Lung (tissue), 12 donors: ENCODE results near the gene NFIA. TPM values are rescaled to one million over a fixed set of nuclear protein-coding genes. Genes with fewer than 3 reads are reported as not detected.

ENCODE experiments used
- ATAC-seq: fragments of 200-7000 bp; cut with Tn5 transposase; one replicate; pipeline ENCODE4 v1.9.1; 2020; ENCODE audit warnings: moderate number of reproducible peaks; ENCODE audit not compliant: insufficient read depth, low FRiP score
- DNase-seq, 3 donors: peaks; one replicate each; pipeline ENCODE4 v3.0.0-alpha.2; 2013 to 2017
- H3K27ac ChIP-seq, 2 donors: one replicate each; pipeline ENCODE4 v1.5.1; 2013; ENCODE audit warnings: mild to moderate bottlenecking in 2 of 2, moderate library complexity in 2 of 2, control low read depth in 1 of 2, inconsistent platforms in 1 of 2, low read depth in 1 of 2, low read length in 1 of 2
- H3K27me3 ChIP-seq, 3 donors: one replicate each; pipeline ENCODE4 v1.5.1; 2013; ENCODE audit warnings: low read length in 2 of 3; ENCODE audit not compliant: control insufficient read depth in 3 of 3, insufficient read depth in 3 of 3
- H3K36me3 ChIP-seq, 4 donors: one replicate each; pipeline ENCODE4 v1.5.1; 2013; ENCODE audit warnings: low read length in 4 of 4, mild to moderate bottlenecking in 1 of 4, moderate library complexity in 1 of 4; ENCODE audit not compliant: control insufficient read depth in 4 of 4, insufficient read depth in 4 of 4
- H3K4me1 ChIP-seq, 5 donors: one replicate each; pipeline ENCODE4 v1.5.1; 2013; ENCODE audit warnings: low read length in 5 of 5, mild to moderate bottlenecking in 2 of 5, moderate library complexity in 1 of 5; ENCODE audit not compliant: control insufficient read depth in 5 of 5, insufficient read depth in 5 of 5
- H3K4me3 ChIP-seq: one replicate; pipeline ENCODE4 v1.5.1; 2013; ENCODE audit warnings: mild to moderate bottlenecking, control low read depth, moderate library complexity
- H3K9ac ChIP-seq, 2 donors: one replicate each; pipeline ENCODE4 v1.5.1; 2013; ENCODE audit warnings: low read length in 2 of 2, control low read depth in 1 of 2; ENCODE audit not compliant: insufficient read depth in 1 of 2
- H3K9me3 ChIP-seq, 4 donors: one replicate each; pipeline ENCODE4 v1.5.1; 2013; ENCODE audit warnings: low read length in 3 of 4, mild to moderate bottlenecking in 1 of 4, moderate library complexity in 1 of 4; ENCODE audit not compliant: control insufficient read depth in 4 of 4, insufficient read depth in 3 of 4
- CTCF ChIP-seq: IDR thresholded peaks from 2 replicates; pipeline ENCODE4 v1.5.1; 2012; ENCODE audit warnings: mild to moderate bottlenecking; ENCODE audit errors: control extremely low read depth, extremely low read depth
- WGBS, 2 donors: extraction: QIAGEN DNeasy Blood & Tissue Kit; methylation state at CpG; one replicate each; pipeline ENCODE4 v1.1.7; 2013; 5-methylcytosine and 5-hydroxymethylcytosine counted together
- polyA plus RNA-seq, 2 donors: library from polyadenylated mRNA; stranded (reverse); fragments of 200-250 nt; gene quantifications; one replicate each; pipeline ENCODE4 v1.2.1, GENCODE V29; 2013
- total RNA-seq, 2 donors: library from RNA; depleted of rRNA in 1 of 2; stranded (reverse); fragments of >200 nt in 1 of 2; gene quantifications; one replicate each; pipeline ENCODE4 v1.2.1, GENCODE V29; 2014 to 2021
- donor health status: control.
- donor health status: control.
- donor health status: Bipolar disorder and iron deficiency.
- donor health status: healthy.
- donor health status: DM: yes; HTN: yes; CAD: no.

The NFIA gene
- total and polyA plus RNA-seq, 4 donors, result 3.0 to 63.4 (median 34.2) TPM

- Histone ChIP-seq H3K27me3 (no peaks in the 10 kb centered on the region), H3K36me3 (peaks cover 0 to 4% (median 0%) of the 10 kb centered on the region in 4 donors), H3K4me1 (peaks cover 11 to 65% (median 31%) of the 10 kb centered on the region in 5 donors), H3K27ac (no peak overlapping the region), H3K9ac (no peak overlapping the region), H3K4me3 (no peak overlapping the region), H3K9me3 (no peaks in the 10 kb centered on the region)
- no peak for TF ChIP-seq CTCF
- ATAC-seq (no peak), DNase-seq (peak in 1 of 3 donors; percentile 39)
- 95 to 96% methylated on average over 7 of the region's 7 CpGs for WGBS, 2 donors
Observed at GRCh38 chr1:61446531-61446991, 364.2 kb downstream of the NFIA start.

GRCh38 chr1:61447106-61447967 lies 365.0 kb downstream of the NFIA start:
- Histone ChIP-seq H3K27me3 (no peaks in the 10 kb centered on the region), H3K9ac (no peak overlapping the region), H3K36me3 (peaks cover 0 to 4% (median 0%) of the 10 kb centered on the region in 4 donors), H3K4me1 (peaks cover 11 to 63% (median 36%) of the 10 kb centered on the region in 5 donors), H3K9me3 (no peaks in the 10 kb centered on the region), H3K4me3 (no peak overlapping the region), H3K27ac (peak overlapping the region in 1 of 2 donors; percentile 26)
- peak in 1 of 3 donors; percentile 27 for DNase-seq
- TF ChIP-seq CTCF, result no peak
- ATAC-seq, result no peak
- 96 to 97% methylated on average over 19 of the region's 19 CpGs for WGBS, 2 donors

GRCh38 chr1:61447968-61448430 lies 365.6 kb downstream of the NFIA start:
- peaks cover 0 to 4% (median 0%) of the 10 kb centered on the region in 4 donors for H3K36me3 ChIP-seq
- ATAC-seq (no peak), DNase-seq (no peak)
- no peaks in the 10 kb centered on the region for H3K9me3 ChIP-seq
- TF ChIP-seq CTCF, result no peak
- H3K27me3 ChIP-seq, result no peaks in the 10 kb centered on the region
- no peak overlapping the region for H3K27ac ChIP-seq
- peaks cover 11 to 63% (median 42%) of the 10 kb centered on the region in 5 donors for H3K4me1 ChIP-seq
- WGBS, 2 donors, result 93 to 94% methylated on average over 7 of the region's 7 CpGs
- H3K9ac ChIP-seq, result no peak overlapping the region
- no peak overlapping the region for H3K4me3 ChIP-seq
